ENCODE data around the gene TCL1B.

The TCL1B gene

GRCh38 chr14:95667249-95667693, 19.0 kb upstream of the TCL1B start:
- DNase-seq (ENCODE audit: low read depth) = no peak

- DNase-seq (ENCODE audit: low read depth) = no peak
Measured at GRCh38 chr14:95668235-95668772, 17.9 kb upstream of the TCL1B start.

- DNase-seq (ENCODE audit: low read depth) = no peak
Measured at GRCh38 chr14:95674613-95675012, 11.6 kb upstream of the TCL1B start.

- DNase-seq (ENCODE audit: low read depth) = no peak
Measured at GRCh38 chr14:95675486-95675885, 10.7 kb upstream of the TCL1B start.

- no peak for DNase-seq (ENCODE audit: low read depth)
Measured at GRCh38 chr14:95677179-95677835, 8.9 kb upstream of the TCL1B start.

GRCh38 chr14:95679148-95679815, 6.9 kb upstream of the TCL1B start:
- DNase-seq (ENCODE audit: low read depth) = no peak

- DNase-seq (ENCODE audit: low read depth) = no peak
Measured at GRCh38 chr14:95679998-95680735, 6.1 kb upstream of the TCL1B start.

- no peak for DNase-seq (ENCODE audit: low read depth)
Measured at GRCh38 chr14:95681153-95681552, 5.1 kb upstream of the TCL1B start.

- no peak for DNase-seq (ENCODE audit: low read depth)
Measured at GRCh38 chr14:95683793-95684192, 2.4 kb upstream of the TCL1B start.

GRCh38 chr14:95686935-95687334, 709 bp downstream of the TCL1B start:
- DNase-seq (ENCODE audit: low read depth) = no peak

GRCh38 chr14:95689441-95689840, 3.2 kb downstream of the TCL1B start:
- DNase-seq (ENCODE audit: low read depth) = no peak

GRCh38 chr14:95690815-95691214, 4.6 kb downstream of the TCL1B start:
- no peak for DNase-seq (ENCODE audit: low read depth)

- no peak for DNase-seq (ENCODE audit: low read depth)
Measured at GRCh38 chr14:95691591-95691990, 5.4 kb downstream of the TCL1B start.

GRCh38 chr14:95692109-95692508, 5.9 kb downstream of the TCL1B start:
- no peak for DNase-seq (ENCODE audit: low read depth)

GRCh38 chr14:95695051-95695450, 8.8 kb downstream of the TCL1B start:
- DNase-seq (ENCODE audit: low read depth) = no peak

GRCh38 chr14:95695913-95696312, 9.7 kb downstream of the TCL1B start:
- DNase-seq (ENCODE audit: low read depth) = no peak

- no peak for DNase-seq (ENCODE audit: low read depth)
Measured at GRCh38 chr14:95696741-95697140, 10.5 kb downstream of the TCL1B start.

- no peak for DNase-seq (ENCODE audit: low read depth)
Measured at GRCh38 chr14:95697764-95698163, 11.5 kb downstream of the TCL1B start.

GRCh38 chr14:95698287-95698686, 12.1 kb downstream of the TCL1B start:
- no peak for DNase-seq (ENCODE audit: low read depth)

GRCh38 chr14:95699412-95699811, 13.2 kb downstream of the TCL1B start:
- DNase-seq (ENCODE audit: low read depth) = no peak

- no peak for DNase-seq (ENCODE audit: low read depth)
Measured at GRCh38 chr14:95700221-95700976, 14.2 kb downstream of the TCL1B start.

GRCh38 chr14:95701846-95702221, 15.6 kb downstream of the TCL1B start:
- no peak for DNase-seq (ENCODE audit: low read depth)
